HCT116 (cell line): Measurements from ENCODE around the gene CPA5. TPM values are rescaled to one million over a fixed set of nuclear protein-coding genes. Genes with fewer than 3 reads are reported as not detected.

Source experiments
- ATAC-seq: fragments of 200-7000 bp; cut with Tn5 transposase; 2 replicates; pipeline ENCODE4 v1.9.1; 2020; ENCODE audit warnings: mild to moderate bottlenecking, moderate library complexity
- BruUV-seq: library from RNA; stranded (reverse); fragments of 400-500 nt; replicated peaks from 2 replicates; lab custom pipeline; 2021; lab: Mats Ljungman, UMichigan
- CTCF ChIA-PET: fragments of 300-600 bp; sonication (Branson Sonifier 250); formaldehyde crosslinking; loops from one replicate; lab custom pipeline; 2021; ENCODE audit warnings: antibody characterized with exemption; lab: Charles Lee
- POLR2A ChIA-PET: fragments of 300-600, 350-600 bp; sonication (Branson Sonifier 250); formaldehyde crosslinking; loops from one replicate; lab custom pipeline; 2021; ENCODE audit warnings: antibody characterized with exemption; lab: Charles Lee
- RAD21 ChIA-PET, 2 experiments: fragments of 300-600 bp; sonication (Branson Sonifier 250); formaldehyde crosslinking; loops; one replicate each; lab custom pipeline; 2023; ENCODE audit warnings: low total read pairs in 2 of 2; ENCODE audit not compliant: uncharacterized antibody in 2 of 2, unreplicated experiment in 2 of 2, low non-redundant PET in 1 of 2; lab: Charles Lee
- DNase-seq: peaks from one replicate; pipeline ENCODE4 v3.0.0-alpha.2; 2010; ENCODE audit warnings: low read depth, low spot score
- H2AFZ ChIP-seq: fragments of 200-600 bp; shearing (Covaris generic), sonication (generic); 2 replicates; pipeline ENCODE4 v1.6.1; 2017; ENCODE audit warnings: low read depth, mixed run types, mixed read lengths, antibody characterized with exemption, low read length; ENCODE audit not compliant: poor library complexity, severe bottlenecking
- H3K27ac ChIP-seq: 2 replicates; pipeline ENCODE4 v1.5.1; 2012; ENCODE audit warnings: low read depth, low read length
- H3K27me3 ChIP-seq: fragments of 200-600 bp; sonication (generic); 2 replicates; pipeline ENCODE4 v1.6.1; 2016; ENCODE audit warnings: mixed run types, low read length, mixed read lengths; ENCODE audit not compliant: insufficient read depth
- H3K36me3 ChIP-seq, 2 experiments: fragments of 200-500 bp in 1 of 2; fragments of 200-600 bp in 1 of 2; sonication (Bioruptor generic) in 1 of 2; sonication (generic) in 1 of 2; 2 replicates each; pipeline versions ENCODE4 v1.5.1 to v1.6.1; 2014 to 2016; ENCODE audit warnings: low read length in 2 of 2, inconsistent platforms in 1 of 2, mixed read lengths in 1 of 2, mixed run types in 1 of 2; ENCODE audit not compliant: insufficient read depth in 2 of 2, control insufficient read depth in 1 of 2
- H3K4me1 ChIP-seq, 2 experiments: fragments of 200-600 bp in 1 of 2; sonication (generic) in 1 of 2; 2 replicates each; pipeline versions ENCODE4 v1.5.1 to v1.6.1; 2012 to 2017; ENCODE audit warnings: low read length in 2 of 2, inconsistent platforms in 1 of 2, mild to moderate bottlenecking in 1 of 2, mixed read lengths in 1 of 2, mixed run types in 1 of 2, moderate library complexity in 1 of 2; ENCODE audit not compliant: insufficient read depth in 2 of 2, control insufficient read depth in 1 of 2
- H3K4me2 ChIP-seq: fragments of 200-600 bp; sonication (generic); 2 replicates; pipeline ENCODE4 v1.6.1; 2017; ENCODE audit warnings: mixed run types, low read length, mixed read lengths
- H3K4me3 ChIP-seq, 2 experiments: fragments of 200-600 bp in 1 of 2; sonication (generic) in 1 of 2; replicated peaks in 1 of 2; 2 replicates each; pipeline ENCODE4 v1.5.1; 2011 to 2016; ENCODE audit warnings: low read length in 2 of 2, control low read depth in 1 of 2, low read depth in 1 of 2, mild to moderate bottlenecking in 1 of 2, mixed read lengths in 1 of 2, mixed run types in 1 of 2
- H3K79me2 ChIP-seq: fragments of 200-600 bp; sonication (generic); 2 replicates; pipeline ENCODE4 v1.6.1; 2017; ENCODE audit warnings: mild to moderate bottlenecking, mixed run types, low read length, moderate library complexity, mixed read lengths; ENCODE audit not compliant: insufficient read depth
- H3K9ac ChIP-seq: fragments of 200-600 bp; sonication (generic); 2 replicates; pipeline ENCODE4 v1.6.1; 2016; ENCODE audit warnings: low read length, mixed read lengths
- H3K9me2 ChIP-seq: fragments of 200-600 bp; sonication (generic), shearing (Covaris generic); 2 replicates; pipeline ENCODE4 v1.6.1; 2017; ENCODE audit warnings: mixed run types, mild to moderate bottlenecking, moderate library complexity; ENCODE audit not compliant: insufficient read depth
- H3K9me3 ChIP-seq, 2 experiments: fragments of 200-500 bp in 1 of 2; fragments of 200-600 bp in 1 of 2; sonication (Bioruptor generic) in 1 of 2; sonication (generic) in 1 of 2; 2 replicates each; pipeline ENCODE4 v1.6.1; 2014 to 2017; ENCODE audit warnings: low read length in 2 of 2, mixed read lengths in 2 of 2, inconsistent platforms in 1 of 2, low read depth in 1 of 2, mild to moderate bottlenecking in 1 of 2, mixed run types in 1 of 2, moderate library complexity in 1 of 2; ENCODE audit not compliant: control insufficient read depth in 1 of 2, insufficient read depth in 1 of 2
- H4K20me1 ChIP-seq: fragments of 200-600 bp; sonication (generic), shearing (Covaris generic); 2 replicates; pipeline ENCODE4 v1.6.1; 2017; ENCODE audit warnings: mixed run types, mild to moderate bottlenecking, moderate library complexity; ENCODE audit not compliant: insufficient read depth
- ATF3 ChIP-seq: IDR thresholded peaks from 2 replicates; pipeline ENCODE4 v1.6.1; 2012
- CBX3 ChIP-seq: IDR thresholded peaks from 2 replicates; pipeline ENCODE4 v1.6.1; 2012; ENCODE audit warnings: low read depth
- CEBPB ChIP-seq: IDR thresholded peaks from 2 replicates; pipeline ENCODE4 v1.6.1; 2012; ENCODE audit warnings: low read depth
- CTCF ChIP-seq, 3 experiments: fragments of 200-600 bp in 1 of 3; sonication (generic) in 1 of 3; IDR thresholded peaks in 2 of 3; conservative IDR thresholded peaks in 1 of 3; 2 replicates each; pipeline ENCODE4 v1.5.1; 2012 to 2017; ENCODE audit warnings: low read depth in 2 of 3, low read length in 2 of 3, antibody characterized with exemption in 1 of 3, borderline replicate concordance in 1 of 3, control low read depth in 1 of 3, mild to moderate bottlenecking in 1 of 3, mixed read lengths in 1 of 3, mixed run types in 1 of 3, moderate library complexity in 1 of 3; ENCODE audit not compliant: insufficient read depth in 1 of 3
- EGR1 ChIP-seq: IDR thresholded peaks from 2 replicates; pipeline ENCODE4 v1.6.1; 2012; ENCODE audit warnings: low read depth
- ELF1 ChIP-seq: IDR thresholded peaks from 2 replicates; pipeline ENCODE4 v1.6.1; 2012; ENCODE audit warnings: low read depth, borderline replicate concordance
- EZH2 ChIP-seq: fragments of 200-600 bp; sonication (generic); IDR thresholded peaks from 2 replicates; pipeline ENCODE4 v1.6.1; 2017; ENCODE audit warnings: antibody characterized with exemption, mixed run types
- EZH2phosphoT487 ChIP-seq: fragments of 200-600 bp; IDR thresholded peaks from 2 replicates; pipeline ENCODE4 v1.6.1; 2018; ENCODE audit warnings: antibody characterized with exemption, borderline replicate concordance
- FOSL1 ChIP-seq: IDR thresholded peaks from 2 replicates; pipeline ENCODE4 v1.6.1; 2012; ENCODE audit warnings: low read depth
- MAX ChIP-seq: IDR thresholded peaks from 2 replicates; pipeline ENCODE4 v1.6.1; 2012
- POLR2AphosphoS5 ChIP-seq: IDR thresholded peaks from 2 replicates; pipeline ENCODE4 v1.6.1; 2011; ENCODE audit warnings: mild to moderate bottlenecking, low read depth, low read length, moderate library complexity
- RAD21 ChIP-seq: IDR thresholded peaks from 2 replicates; pipeline ENCODE4 v1.6.1; 2012; ENCODE audit warnings: low read depth, mild to moderate bottlenecking
- SIN3A ChIP-seq: IDR thresholded peaks from 2 replicates; pipeline ENCODE4 v1.6.1; 2012; ENCODE audit warnings: low read depth
- SP1 ChIP-seq: IDR thresholded peaks from 2 replicates; pipeline ENCODE4 v1.6.1; 2012; ENCODE audit warnings: low read depth
- SRF ChIP-seq: IDR thresholded peaks from 2 replicates; pipeline ENCODE4 v1.6.1; 2012; ENCODE audit warnings: low read depth
- TCF7L2 ChIP-seq: IDR thresholded peaks from 2 replicates; pipeline ENCODE4 v1.7.0; 2011; ENCODE audit warnings: borderline replicate concordance, inconsistent platforms; ENCODE audit not compliant: insufficient read depth, insufficient read length; ENCODE audit errors: extremely low read depth
- YY1 ChIP-seq: IDR thresholded peaks from 2 replicates; pipeline ENCODE4 v1.6.1; 2011; ENCODE audit warnings: low read length, low read depth, moderate library complexity, mild to moderate bottlenecking; ENCODE audit not compliant: insufficient replicate concordance; ENCODE audit errors: extremely low read depth
- ZBTB33 ChIP-seq: IDR thresholded peaks from 2 replicates; pipeline ENCODE4 v1.6.1; 2011; ENCODE audit warnings: mild to moderate bottlenecking, low read length, moderate library complexity; ENCODE audit not compliant: insufficient replicate concordance; ENCODE audit errors: extremely low read depth
- intact Hi-C: fragments of 100-400 bp; cut with micrococcal nuclease; formaldehyde crosslinking; loops from 2 replicates; pipeline ENCODE4 v1.10.0; 2022
- total RNA-seq: library from RNA; stranded (reverse); gene quantifications from one replicate; pipeline ENCODE4 v1.2.1, GENCODE V29; 2021; ENCODE audit not compliant: unreplicated experiment

The CPA5 gene
- total RNA-seq, 1 experiment from 2014 or later: not detected

- RAD21 ChIA-PET: no interaction called here
- Histone ChIP-seq H3K9me3 (no peaks in the 10 kb centered on the region), H3K27me3 (no peaks in the 10 kb centered on the region), H3K9ac (no peak overlapping the region), H3K27ac (no peak overlapping the region), H3K9me2 (no peaks in the 10 kb centered on the region), H3K4me2 (no peak overlapping the region), H3K79me2 (no peaks in the 10 kb centered on the region)
- BruUV-seq: no TSS peak
- intact Hi-C loops: no loop called here
- DNase-seq: no peak
- ATAC-seq: no peak
- TF ChIP-seq SRF (no peak), SP1 (no peak), ATF3 (no peak), EZH2phosphoT487 (no peak), TCF7L2 (no peak), MAX (no peak), YY1 (no peak), EZH2 (no peak), CTCF (IDR thresholded peaks at IDR 0.05 in 2 of 3, conservative IDR thresholded peaks at IDR 0.05 in 1 of 3; ENCODE audit: borderline replicate concordance in 1 of 3, insufficient read depth in 1 of 3, low read depth in 2 of 3, low read length in 2 of 3) (no peak), POLR2AphosphoS5 (no peak), EGR1 (no peak), ELF1 (no peak), RAD21 (no peak), FOSL1 (no peak), SIN3A (no peak), CEBPB (no peak), CBX3 (no peak), ZBTB33 (no peak)
- TF ChIP-seq, all 23 proteins: peak for 0
- CTCF ChIA-PET: no interaction called here
- Histone ChIP-seq H3K4me1 (peaks cover 17 to 41% of the 10 kb centered on the region in 2 experiments), H3K36me3 (no peaks in the 10 kb centered on the region), H3K4me3 (no peak overlapping the region), H2AFZ (no peak overlapping the region), H4K20me1 (no peaks in the 10 kb centered on the region)
- POLR2A ChIA-PET: no interaction called here
Observed at GRCh38 chr7:130369831-130370550, 25.4 kb downstream of the CPA5 start.
